OCI-LY7 (cell line): ENCODE measurements around the gene STXBP5.

Source experiments
- CTCF ChIP-seq: fragments of 200-600 bp; sonication (generic); conservative IDR thresholded peaks from 2 replicates; pipeline ENCODE4 v1.5.1; 2014; ENCODE audit warnings: mild to moderate bottlenecking, antibody characterized with exemption, low read length, moderate library complexity, mixed read lengths
- EZH2phosphoT487 ChIP-seq: fragments of 200-600 bp; sonication (generic); IDR thresholded peaks from 2 replicates; pipeline ENCODE4 v1.6.1; 2018; ENCODE audit warnings: low read depth, borderline replicate concordance, mild to moderate bottlenecking, mixed run types, antibody characterized with exemption, low read length, moderate library complexity, mixed read lengths

GRCh38 chr6:147177286-147177685, 26.9 kb upstream of the STXBP5 start:
- TF ChIP-seq CTCF (no peak), EZH2phosphoT487 (no peak)
